ENCODE data around the gene EYA4.

Gene EYA4

DNA sequence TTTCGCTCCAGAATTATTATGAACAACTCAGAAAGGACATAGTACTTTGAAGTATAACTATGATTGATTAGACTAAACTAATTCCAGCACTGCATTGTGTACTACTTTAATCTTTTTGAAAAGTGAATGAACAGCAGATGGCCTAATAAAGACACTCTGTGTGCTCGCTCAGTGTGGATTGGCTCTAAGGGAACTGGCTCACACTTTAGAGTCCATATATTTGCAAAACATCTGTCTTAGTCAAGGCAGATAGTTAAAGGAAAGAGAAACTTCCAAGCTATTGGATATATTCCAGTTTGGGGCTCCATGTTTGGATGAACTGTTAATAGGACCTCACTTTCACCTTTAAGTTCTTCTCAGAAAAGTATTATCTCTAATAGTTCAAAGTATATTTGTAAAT, 218.9 kb downstream of the EYA4 start:
- H2AFZ ChIP-seq (ENCODE audit: low read length) = no peak overlapping the region
- TF ChIP-seq, protein P1, sequence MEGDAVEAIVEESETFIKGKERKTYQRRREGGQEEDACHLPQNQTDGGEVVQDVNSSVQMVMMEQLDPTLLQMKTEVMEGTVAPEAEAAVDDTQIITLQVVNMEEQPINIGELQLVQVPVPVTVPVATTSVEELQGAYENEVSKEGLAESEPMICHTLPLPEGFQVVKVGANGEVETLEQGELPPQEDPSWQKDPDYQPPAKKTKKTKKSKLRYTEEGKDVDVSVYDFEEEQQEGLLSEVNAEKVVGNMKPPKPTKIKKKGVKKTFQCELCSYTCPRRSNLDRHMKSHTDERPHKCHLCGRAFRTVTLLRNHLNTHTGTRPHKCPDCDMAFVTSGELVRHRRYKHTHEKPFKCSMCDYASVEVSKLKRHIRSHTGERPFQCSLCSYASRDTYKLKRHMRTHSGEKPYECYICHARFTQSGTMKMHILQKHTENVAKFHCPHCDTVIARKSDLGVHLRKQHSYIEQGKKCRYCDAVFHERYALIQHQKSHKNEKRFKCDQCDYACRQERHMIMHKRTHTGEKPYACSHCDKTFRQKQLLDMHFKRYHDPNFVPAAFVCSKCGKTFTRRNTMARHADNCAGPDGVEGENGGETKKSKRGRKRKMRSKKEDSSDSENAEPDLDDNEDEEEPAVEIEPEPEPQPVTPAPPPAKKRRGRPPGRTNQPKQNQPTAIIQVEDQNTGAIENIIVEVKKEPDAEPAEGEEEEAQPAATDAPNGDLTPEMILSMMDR (conservative IDR thresholded peaks at IDR 0.05; ENCODE audit: low read length) = no peak
- TF ChIP-seq EZH2phosphoT487 (IDR thresholded peaks at IDR 0.05; ENCODE audit: borderline replicate concordance) = no peak

DNA sequence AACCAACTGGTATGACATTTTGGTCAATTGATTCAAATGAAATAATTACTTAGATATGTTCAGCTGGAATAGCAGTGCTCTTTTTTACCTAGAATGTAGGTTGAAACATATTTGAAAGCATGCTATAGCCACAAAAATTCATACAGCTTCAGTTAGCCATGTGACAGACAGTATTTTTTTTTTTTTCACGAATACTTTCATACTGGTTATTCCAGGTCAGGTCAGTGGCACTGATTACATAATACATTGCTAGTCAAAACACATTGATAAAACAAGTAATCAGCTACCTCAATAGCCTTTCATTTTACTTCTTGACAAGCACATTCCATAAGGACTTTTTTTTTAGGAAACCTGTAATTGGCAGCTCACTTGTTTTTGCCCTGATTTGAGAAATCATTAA, 222.6 kb downstream of the EYA4 start:
- no peak overlapping the region for H2AFZ ChIP-seq (ENCODE audit: low read length)
- H3K79me2 ChIP-seq (ENCODE audit: insufficient read depth, low read length) = no peaks in the 10 kb centered on the region
- no peaks in the 10 kb centered on the region for H3F3A ChIP-seq (ENCODE audit: low read depth)
- H4K20me1 ChIP-seq (ENCODE audit: insufficient read depth, low read length, poor library complexity, severe bottlenecking) = no peaks in the 10 kb centered on the region
- no peak overlapping the region for H3K9ac ChIP-seq (ENCODE audit: low read depth, low read length, poor library complexity, severe bottlenecking)
- no peaks in the 10 kb centered on the region for H3K36me3 ChIP-seq (ENCODE audit: insufficient read depth, low read length)
- H3K4me3 ChIP-seq (ENCODE audit: low read length, poor library complexity, severe bottlenecking) = no peak overlapping the region
- no peaks in the 10 kb centered on the region for H3K4me1 ChIP-seq (ENCODE audit: insufficient read depth, low read length, poor library complexity, severe bottlenecking)
- H3K9me2 ChIP-seq (replicated peaks; ENCODE audit: low read depth, low read length) = no peaks in the 10 kb centered on the region
- no peaks in the 10 kb centered on the region for H3K27me3 ChIP-seq (ENCODE audit: insufficient read depth, low read length, poor library complexity, severe bottlenecking)
- H3K9me3 ChIP-seq (ENCODE audit: insufficient read depth, low read depth, low read length) = no peaks in the 10 kb centered on the region
- no peak for TF ChIP-seq EZH2phosphoT487 (IDR thresholded peaks at IDR 0.05; ENCODE audit: borderline replicate concordance)
- TF ChIP-seq, protein P1 (conservative IDR thresholded peaks at IDR 0.05; ENCODE audit: low read length) = no peak
- H3K4me2 ChIP-seq (ENCODE audit: low read depth, low read length, poor library complexity, severe bottlenecking) = no peak overlapping the region

More for the DNA sequence above, 218.9 kb downstream of the EYA4 start:
- Histone ChIP-seq H3K27me3 (ENCODE audit: insufficient read depth, low read length, poor library complexity, severe bottlenecking) (no peaks in the 10 kb centered on the region), H3K79me2 (ENCODE audit: insufficient read depth, low read length) (no peaks in the 10 kb centered on the region), H3F3A (ENCODE audit: low read depth) (no peaks in the 10 kb centered on the region), H3K4me1 (ENCODE audit: insufficient read depth, low read length, poor library complexity, severe bottlenecking) (no peaks in the 10 kb centered on the region), H3K9ac (ENCODE audit: low read depth, low read length, poor library complexity, severe bottlenecking) (no peak overlapping the region), H3K4me3 (ENCODE audit: low read length, poor library complexity, severe bottlenecking) (no peak overlapping the region), H3K9me3 (ENCODE audit: insufficient read depth, low read depth, low read length) (no peaks in the 10 kb centered on the region), H3K4me2 (ENCODE audit: low read depth, low read length, poor library complexity, severe bottlenecking) (no peak overlapping the region), H3K9me2 (replicated peaks; ENCODE audit: low read depth, low read length) (no peaks in the 10 kb centered on the region), H3K36me3 (ENCODE audit: insufficient read depth, low read length) (no peaks in the 10 kb centered on the region), H4K20me1 (ENCODE audit: insufficient read depth, low read length, poor library complexity, severe bottlenecking) (no peaks in the 10 kb centered on the region)

DNA sequence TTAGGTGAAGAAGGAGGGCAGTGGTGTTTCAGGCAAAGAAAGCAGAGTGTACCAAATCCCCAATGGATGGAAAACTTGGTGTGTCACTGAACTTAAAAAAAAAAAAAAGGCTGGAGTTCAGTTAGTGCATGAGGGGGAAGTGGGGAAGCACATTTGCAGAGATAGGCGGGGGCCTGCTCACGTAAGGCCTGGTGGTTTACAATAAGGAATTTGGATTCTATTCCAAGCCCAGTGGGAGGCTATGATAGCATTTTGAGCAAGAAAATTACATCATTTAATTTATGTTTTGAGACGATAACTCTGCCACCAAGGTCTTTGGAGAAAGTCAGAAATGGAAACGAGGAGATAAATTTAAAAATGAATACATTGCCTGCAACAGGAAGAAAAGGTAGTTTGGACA, 225.5 kb downstream of the EYA4 start:
- H3K27me3 ChIP-seq (ENCODE audit: insufficient read depth, low read length, poor library complexity, severe bottlenecking) = no peaks in the 10 kb centered on the region
- H3K4me3 ChIP-seq (ENCODE audit: low read length, poor library complexity, severe bottlenecking) = no peak overlapping the region
- H3K9me2 ChIP-seq (replicated peaks; ENCODE audit: low read depth, low read length) = no peaks in the 10 kb centered on the region
- H3F3A ChIP-seq (ENCODE audit: low read depth) = no peaks in the 10 kb centered on the region
- H4K20me1 ChIP-seq (ENCODE audit: insufficient read depth, low read length, poor library complexity, severe bottlenecking) = no peaks in the 10 kb centered on the region
- no peak overlapping the region for H3K4me2 ChIP-seq (ENCODE audit: low read depth, low read length, poor library complexity, severe bottlenecking)
- no peak overlapping the region for H2AFZ ChIP-seq (ENCODE audit: low read length)
- TF ChIP-seq, protein P1 (conservative IDR thresholded peaks at IDR 0.05; ENCODE audit: low read length) = no peak
- no peak for TF ChIP-seq EZH2phosphoT487 (IDR thresholded peaks at IDR 0.05; ENCODE audit: borderline replicate concordance)
- no peaks in the 10 kb centered on the region for H3K36me3 ChIP-seq (ENCODE audit: insufficient read depth, low read length)
- H3K4me1 ChIP-seq (ENCODE audit: insufficient read depth, low read length, poor library complexity, severe bottlenecking) = no peaks in the 10 kb centered on the region
- H3K9me3 ChIP-seq (ENCODE audit: insufficient read depth, low read depth, low read length) = no peaks in the 10 kb centered on the region
- no peaks in the 10 kb centered on the region for H3K79me2 ChIP-seq (ENCODE audit: insufficient read depth, low read length)
- H3K9ac ChIP-seq (ENCODE audit: low read depth, low read length, poor library complexity, severe bottlenecking) = no peak overlapping the region
